ENCODE measurements around the gene ZNF487.

DNA sequence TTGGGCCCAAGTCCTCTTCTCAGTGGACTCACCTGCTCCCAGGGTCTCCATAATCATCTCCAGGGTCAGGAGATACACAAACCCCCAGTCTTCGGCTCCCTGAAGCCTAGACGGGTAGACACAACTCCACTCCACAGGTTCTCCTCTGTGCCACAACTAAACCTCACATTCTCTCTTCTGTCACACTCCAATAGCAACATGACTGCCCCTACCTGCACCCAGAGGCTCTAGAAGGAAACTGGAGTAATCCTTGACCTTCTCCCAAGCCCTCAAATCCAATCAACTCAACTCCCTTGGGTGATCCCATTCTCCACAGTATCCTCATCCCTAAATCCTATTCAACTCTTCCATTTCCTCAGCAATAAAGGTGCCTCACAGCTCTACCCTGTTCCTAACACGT lies 44.2 kb upstream of the ZNF487 start:
- TF ChIP-seq CTCF (IDR thresholded peaks at IDR 0.05; ENCODE audit: low read depth, low read length, poor library complexity, severe bottlenecking) (no peak), EZH2phosphoT487 (IDR thresholded peaks at IDR 0.05; ENCODE audit: borderline replicate concordance, low read length) (no peak)

Measured in DOHH2 (cell line).